RWPE2 (cell line): ENCODE measurements around the gene ZGLP1.

Experiments used
- ATAC-seq: fragments of 200-7000 bp; cut with Tn5 transposase; 3 replicates; pipeline ENCODE4 v1.9.1; 2021; ENCODE audit warnings: low read depth
- DNase-seq: peaks from one replicate; pipeline ENCODE4 v3.0.0-alpha.2; 2020; ENCODE audit warnings: low spot score
- H3K27ac ChIP-seq: fragments of 450-650 bp; 2 replicates; pipeline ENCODE4 v1.5.1; 2017; ENCODE audit warnings: mild to moderate bottlenecking; ENCODE audit not compliant: poor library complexity, severe bottlenecking
- H3K27me3 ChIP-seq: fragments of 250-450 bp; sonication (Bioruptor Pico); 2 replicates; pipeline ENCODE4 v1.5.1; 2021; ENCODE audit warnings: mild to moderate bottlenecking, moderate library complexity; ENCODE audit not compliant: insufficient read depth, poor library complexity, severe bottlenecking
- H3K36me3 ChIP-seq: fragments of 250-450 bp; sonication (Bioruptor Pico); 2 replicates; pipeline ENCODE4 v1.5.1; 2020; ENCODE audit warnings: low read depth, mild to moderate bottlenecking, moderate library complexity
- H3K4me1 ChIP-seq: fragments of 250-450 bp; sonication (Bioruptor Pico); 2 replicates; pipeline ENCODE4 v1.5.1; 2021; ENCODE audit warnings: mild to moderate bottlenecking, moderate library complexity; ENCODE audit not compliant: insufficient read depth, poor library complexity, severe bottlenecking
- H3K4me3 ChIP-seq: fragments of 250-450 bp; sonication (Bioruptor Pico); 2 replicates; pipeline ENCODE4 v1.5.1; 2021; ENCODE audit warnings: mild to moderate bottlenecking, moderate library complexity; ENCODE audit not compliant: severe bottlenecking
- H3K9me3 ChIP-seq: fragments of 250-450 bp; sonication (Bioruptor Pico); 2 replicates; pipeline ENCODE4 v1.5.1; 2021; ENCODE audit warnings: mild to moderate bottlenecking, moderate library complexity; ENCODE audit not compliant: severe bottlenecking
- CTCF ChIP-seq: fragments of 450-650 bp; IDR thresholded peaks from one replicate; pipeline ENCODE4 v1.5.1; 2017; ENCODE audit warnings: mild to moderate bottlenecking, moderate library complexity; ENCODE audit not compliant: poor library complexity, severe bottlenecking

Gene ZGLP1

DNA sequence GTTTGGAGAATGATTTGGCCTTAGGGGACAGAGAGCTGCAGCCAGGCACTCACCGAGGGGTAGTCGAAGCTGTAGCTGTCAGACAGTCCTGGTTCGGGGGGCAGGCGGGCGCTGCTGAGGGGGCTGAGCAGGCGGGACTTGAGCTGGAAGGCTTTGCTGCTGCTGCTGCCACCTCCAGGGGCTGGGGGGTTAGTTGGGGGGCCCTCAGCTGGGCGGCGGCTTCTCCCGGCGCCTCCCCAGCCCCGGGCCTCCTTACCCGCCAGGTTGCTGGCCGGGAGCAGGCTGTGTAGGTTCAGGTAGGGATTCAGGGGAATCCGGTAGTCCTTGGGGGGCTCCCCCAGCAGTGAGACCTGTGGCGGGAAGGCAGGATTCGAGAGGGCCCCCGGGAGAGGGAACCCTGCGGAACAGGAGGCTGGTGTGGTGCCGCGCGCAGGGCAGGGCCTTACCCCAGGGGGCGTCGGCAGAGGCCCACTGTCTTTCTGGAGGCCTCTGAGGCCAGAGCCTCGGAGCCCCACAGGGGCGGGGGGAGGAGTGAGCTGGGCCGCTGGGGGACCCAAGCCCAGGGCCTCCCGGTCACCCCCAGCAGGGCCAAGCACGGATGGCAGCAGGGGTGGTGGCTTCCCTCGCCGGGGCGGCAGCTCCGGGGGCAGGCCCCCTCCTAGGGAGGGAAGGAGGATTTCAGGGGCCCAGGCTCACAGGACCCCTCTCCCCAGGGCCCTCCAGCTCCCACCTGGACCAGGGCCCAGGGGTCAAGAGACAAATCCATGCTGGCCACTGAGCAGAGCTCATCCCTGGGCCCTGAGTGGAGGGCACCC is 11.2 kb upstream of the ZGLP1 start:
- ATAC-seq (no peak), DNase-seq (no peak)
- Histone ChIP-seq H3K4me3 (no peak overlapping the region), H3K27ac (no peak overlapping the region), H3K9me3 (no peaks in the 10 kb centered on the region), H3K27me3 (no peaks in the 10 kb centered on the region), H3K4me1 (no peaks in the 10 kb centered on the region), H3K36me3 (peaks cover 64% of the 10 kb centered on the region)
- no peak for TF ChIP-seq CTCF

DNA sequence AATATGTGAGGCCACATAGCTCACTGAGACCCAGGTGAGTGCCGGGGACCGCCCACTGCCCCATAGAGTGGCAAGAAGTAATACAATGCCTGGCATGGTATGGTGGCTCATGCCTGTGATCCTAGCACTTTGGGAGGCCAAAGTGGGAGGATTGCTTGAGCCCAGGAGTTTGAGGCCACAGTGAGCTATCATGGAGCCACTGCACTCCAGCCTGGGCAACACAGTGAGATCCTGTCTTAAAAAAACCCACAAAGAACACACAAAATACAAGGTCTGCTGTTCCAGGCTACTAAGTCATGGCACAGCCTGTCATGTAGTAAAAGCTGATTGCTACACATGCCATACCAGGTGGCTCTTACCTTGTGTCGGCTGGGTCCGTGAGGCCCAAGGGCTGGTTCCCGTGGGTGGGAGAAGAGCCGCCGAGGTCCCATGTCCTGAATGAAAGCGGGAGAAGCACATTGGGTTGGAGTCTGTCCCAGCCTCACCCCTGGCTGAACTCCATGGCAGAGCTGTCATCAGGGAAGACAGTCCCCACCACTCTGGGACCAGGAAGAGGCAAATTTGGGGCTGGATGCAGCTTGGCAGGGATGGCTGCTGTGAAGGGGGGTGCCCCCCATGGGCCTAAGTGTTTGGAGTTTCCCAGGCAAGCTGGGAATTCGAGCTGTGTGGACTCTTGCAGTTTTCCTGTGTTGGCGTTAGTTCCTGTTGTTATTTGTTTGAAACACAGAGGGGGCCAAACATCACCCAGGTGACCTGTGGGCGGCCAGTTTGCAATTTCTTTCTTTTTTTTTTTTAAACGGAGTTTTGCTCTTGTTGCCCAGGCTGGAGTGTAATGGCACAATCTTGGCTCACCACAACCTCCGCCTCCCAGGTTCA is 9.4 kb upstream of the ZGLP1 start:
- no peaks in the 10 kb centered on the region for H3K27me3 ChIP-seq
- ATAC-seq, result no peak
- no peak for TF ChIP-seq CTCF
- no peak overlapping the region for H3K4me3 ChIP-seq
- no peaks in the 10 kb centered on the region for H3K9me3 ChIP-seq
- H3K27ac ChIP-seq, result no peak overlapping the region
- H3K4me1 ChIP-seq, result no peaks in the 10 kb centered on the region
- H3K36me3 ChIP-seq, result peaks cover 53% of the 10 kb centered on the region
- DNase-seq, result no peak

DNA sequence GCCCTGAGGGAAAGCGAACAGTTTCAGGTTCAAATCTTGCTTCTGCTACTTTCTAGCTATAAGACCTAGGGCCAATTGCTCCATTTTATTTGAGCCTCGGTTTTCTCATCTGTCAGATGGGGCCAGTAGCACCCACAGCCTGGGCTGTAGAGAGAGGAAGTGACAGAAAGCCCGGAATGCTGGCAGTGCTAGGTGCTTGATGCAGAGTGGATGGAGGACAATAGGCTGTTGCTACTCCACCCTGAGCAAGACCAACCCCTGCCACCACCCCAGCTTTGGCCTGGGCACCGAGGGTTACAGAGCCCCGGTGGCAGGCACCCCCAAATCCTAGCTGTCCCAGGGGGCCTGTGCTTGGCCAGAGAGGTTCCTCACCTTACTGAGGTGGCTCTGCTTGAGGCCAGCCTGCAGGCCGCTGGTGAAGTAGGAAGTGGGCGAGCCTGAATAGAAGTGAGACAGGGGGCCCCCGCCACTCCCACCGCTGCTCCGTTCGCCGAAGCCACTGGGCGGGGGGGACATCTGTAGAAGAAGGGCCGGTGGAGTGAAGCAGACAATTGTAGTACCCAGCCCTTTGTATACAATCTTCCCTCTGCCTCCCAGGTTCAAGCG is 8.3 kb upstream of the ZGLP1 start:
- no peak overlapping the region for H3K27ac ChIP-seq
- TF ChIP-seq CTCF, result no peak
- no peaks in the 10 kb centered on the region for H3K27me3 ChIP-seq
- DNase-seq, result no peak
- no peaks in the 10 kb centered on the region for H3K4me1 ChIP-seq
- H3K4me3 ChIP-seq, result no peak overlapping the region
- no peaks in the 10 kb centered on the region for H3K9me3 ChIP-seq
- peaks cover 49% of the 10 kb centered on the region for H3K36me3 ChIP-seq
- ATAC-seq, result no peak

DNA sequence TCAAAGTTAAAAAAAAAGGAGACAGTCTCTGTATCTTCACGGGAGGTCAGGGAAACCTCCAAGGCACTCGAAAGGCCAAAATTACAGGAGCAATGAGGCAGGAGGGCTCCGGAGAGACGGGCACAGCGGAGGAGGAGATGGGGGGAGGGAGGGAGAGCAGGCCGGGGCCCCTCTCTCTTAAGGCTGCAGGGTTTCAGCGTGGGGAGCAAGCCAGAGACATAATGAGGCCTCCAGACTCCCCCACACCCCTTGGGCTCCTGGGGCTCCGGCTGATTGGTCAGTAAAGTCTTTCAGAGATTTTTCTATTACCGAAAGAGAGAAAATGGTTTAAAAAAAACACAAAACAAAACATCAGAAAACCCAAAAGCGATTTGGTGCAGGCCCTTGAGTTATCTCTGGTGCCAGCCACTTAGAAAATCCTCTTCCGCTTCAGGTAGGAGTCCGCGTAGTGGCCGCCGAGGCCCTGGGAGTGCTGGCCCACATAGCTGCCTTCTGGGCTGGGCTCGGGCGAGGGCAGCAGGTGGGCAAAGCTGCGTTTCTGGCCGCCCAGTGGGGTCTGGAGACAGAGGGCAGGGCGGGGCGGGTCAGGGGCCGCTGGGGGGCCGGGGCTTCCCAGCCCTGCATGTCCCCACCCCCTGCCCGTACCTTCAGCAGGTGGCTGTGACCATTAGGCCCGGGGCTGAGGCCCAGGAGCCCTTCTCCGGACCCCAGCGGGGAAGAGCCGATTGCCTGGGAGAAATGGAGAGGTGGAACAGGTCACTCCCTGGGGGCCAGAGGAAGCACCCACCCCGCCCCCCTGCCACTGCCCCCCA is 7.6 kb upstream of the ZGLP1 start:
- Histone ChIP-seq H3K4me3 (no peak overlapping the region), H3K27me3 (no peaks in the 10 kb centered on the region), H3K36me3 (peaks cover 44% of the 10 kb centered on the region), H3K4me1 (no peaks in the 10 kb centered on the region), H3K9me3 (no peaks in the 10 kb centered on the region), H3K27ac (no peak overlapping the region)
- no peak for TF ChIP-seq CTCF
- ATAC-seq, result no peak
- no peak for DNase-seq
